GM21786 (cell line): ENCODE data around the gene TFAM.
A peak's percentile ranks its signal among the peaks of the same experiment; 100 is the strongest.
"Not testable (repeated sequence)": the region's sequence is repeated elsewhere in the genome, so short reads cannot be mapped to it uniquely, and the experiment has no call there.

Experiments
- ATAC-seq: cut with Tn5 transposase; IDR thresholded peaks from one replicate; pipeline ENCODE4 v1.9.1; 2021; ENCODE audit not compliant: unreplicated experiment

TFAM gene

GRCh38 chr10:58372607-58373441 lies 12.4 kb upstream of the TFAM start:
- ATAC-seq, result peak; percentile 75

- no peak for ATAC-seq
Measured at GRCh38 chr10:58373442-58373827, 11.8 kb upstream of the TFAM start.

GRCh38 chr10:58382489-58382995 lies 2.7 kb upstream of the TFAM start:
- no peak for ATAC-seq

- peak; percentile 63 for ATAC-seq
Measured at GRCh38 chr10:58384095-58384494, 1.1 kb upstream of the TFAM start.

GRCh38 chr10:58384544-58384998 lies 639 bp upstream of the TFAM start:
- ATAC-seq, result peak; percentile 0

- ATAC-seq, result peak; percentile 7
Measured at GRCh38 chr10:58385784-58386112, 538 bp downstream of the TFAM start.

- no peak for ATAC-seq
Measured at GRCh38 chr10:58389024-58389423, 3.8 kb downstream of the TFAM start.

- no peak for ATAC-seq
Measured at GRCh38 chr10:58393317-58393716, 8.1 kb downstream of the TFAM start.

GRCh38 chr10:58394471-58394870 lies 9.3 kb downstream of the TFAM start:
- no peak for ATAC-seq

GRCh38 chr10:58396057-58396456 lies 10.8 kb downstream of the TFAM start:
- ATAC-seq, result no peak

- no peak for ATAC-seq
Measured at GRCh38 chr10:58397830-58398229, 12.6 kb downstream of the TFAM start.

- ATAC-seq, result no peak
Measured at GRCh38 chr10:58399410-58399809, 14.2 kb downstream of the TFAM start.

GRCh38 chr10:58400609-58401008 lies 15.4 kb downstream of the TFAM start:
- ATAC-seq, result no peak

- ATAC-seq, result no peak
Measured at GRCh38 chr10:58404001-58404400, 18.8 kb downstream of the TFAM start.

- ATAC-seq, result no peak
Measured at GRCh38 chr10:58409956-58410610, 24.9 kb downstream of the TFAM start.

- no peak for ATAC-seq
Measured at GRCh38 chr10:58412502-58412961, 27.3 kb downstream of the TFAM start.

- ATAC-seq, result no peak
Measured at GRCh38 chr10:58414270-58415041, 29.2 kb downstream of the TFAM start.

GRCh38 chr10:58415757-58416156 lies 30.5 kb downstream of the TFAM start:
- no peak for ATAC-seq

GRCh38 chr10:58417902-58418301 lies 32.7 kb downstream of the TFAM start:
- not testable (repeated sequence) for ATAC-seq

- ATAC-seq, result no peak
Measured at GRCh38 chr10:58424176-58424575, 39.0 kb downstream of the TFAM start.

GRCh38 chr10:58428436-58428835 lies 43.2 kb downstream of the TFAM start:
- not testable (repeated sequence) for ATAC-seq
